GM20431 (cell line): Measurements from ENCODE around the gene MCCD1.
"Not testable (repeated sequence)": the region's sequence is repeated elsewhere in the genome, so short reads cannot be mapped to it uniquely, and the experiment has no call there.

Experiments used
- in situ Hi-C: fragments of 300-500 bp; cut with MseI, MboI; formaldehyde crosslinking; loops from one replicate; pipeline ENCODE4 v1.15.0; 2020; ENCODE audit warnings: low sequenced_read_pairs; ENCODE audit not compliant: unreplicated experiment

Gene MCCD1

GRCh38 chr6:31541059-31541657 is 12.4 kb downstream of the MCCD1 start:
- in situ Hi-C loops: no loop called here

GRCh38 chr6:31541658-31542521 is 13.1 kb downstream of the MCCD1 start, which contains the start of gene DDX39B:
TSS of gene DDX39B (minus strand) at chr6:31542003. CDS start at chr6:31540532, 1,471 bp downstream.
- in situ Hi-C loops: no loop called here

GRCh38 chr6:31543639-31544038 is 14.9 kb downstream of the MCCD1 start:
- in situ Hi-C loops: no loop called here

GRCh38 chr6:31544676-31545075 is 15.9 kb downstream of the MCCD1 start:
- in situ Hi-C loops: loop anchor here (5.0 kb wide), 1 partner anchor 58 kb away; no protein-coding TSS in a partner anchor

- in situ Hi-C loops: loop anchor here (5.0 kb wide), 1 partner anchor 57 kb away; no protein-coding TSS in a partner anchor
Observed at GRCh38 chr6:31545291-31545690, 16.5 kb downstream of the MCCD1 start.

- in situ Hi-C loops: loop anchor here (5.0 kb wide), 1 partner anchor 56 kb away; no protein-coding TSS in a partner anchor
Observed at GRCh38 chr6:31546339-31546957, 17.7 kb downstream of the MCCD1 start, which contains the start of gene ATP6V1G2. TSS of gene ATP6V1G2 (minus strand) at chr6:31546608. CDS start at chr6:31546559, 49 bp downstream.

GRCh38 chr6:31546958-31547726 is 18.4 kb downstream of the MCCD1 start, which contains the start of gene NFKBIL1:
TSS of gene NFKBIL1 (plus strand) at chr6:31547608. CDS start at chr6:31547695, 87 bp downstream.
- in situ Hi-C loops: loop anchor here (5.0 kb wide), 1 partner anchor 55 kb away; no protein-coding TSS in a partner anchor

- in situ Hi-C loops: loop anchor here (5.0 kb wide), 1 partner anchor 54 kb away; no protein-coding TSS in a partner anchor
Observed at GRCh38 chr6:31547727-31548543, 19.2 kb downstream of the MCCD1 start.

- in situ Hi-C loops: loop anchor here (5.0 kb wide), 1 partner anchor 54 kb away; no protein-coding TSS in a partner anchor
Observed at GRCh38 chr6:31548544-31548873, 19.7 kb downstream of the MCCD1 start.

GRCh38 chr6:31551371-31551770 is 22.6 kb downstream of the MCCD1 start:
- in situ Hi-C loops: not testable (repeated sequence)

- in situ Hi-C loops: no loop called here
Observed at GRCh38 chr6:31556307-31556706, 27.5 kb downstream of the MCCD1 start.

GRCh38 chr6:31557443-31558317 is 28.9 kb downstream of the MCCD1 start:
- in situ Hi-C loops: no loop called here

GRCh38 chr6:31558318-31558625 is 29.5 kb downstream of the MCCD1 start:
- in situ Hi-C loops: no loop called here

- in situ Hi-C loops: no loop called here
Observed at GRCh38 chr6:31558631-31559500, 30.1 kb downstream of the MCCD1 start.

GRCh38 chr6:31559606-31559957 is 30.8 kb downstream of the MCCD1 start:
- in situ Hi-C loops: no loop called here

- in situ Hi-C loops: no loop called here
Observed at GRCh38 chr6:31559958-31560696, 31.4 kb downstream of the MCCD1 start.

GRCh38 chr6:31560697-31561058 is 31.9 kb downstream of the MCCD1 start:
- in situ Hi-C loops: no loop called here
